Loucy (cell line): ENCODE measurements around the gene PDE2A.

ENCODE experiments used
- CTCF ChIP-seq: fragments of 200-600 bp; sonication (generic); conservative IDR thresholded peaks from 2 replicates; pipeline ENCODE4 v1.5.1; 2014; ENCODE audit warnings: mild to moderate bottlenecking, antibody characterized with exemption, low read length
- EZH2phosphoT487 ChIP-seq: fragments of 200-600 bp; IDR thresholded peaks from 2 replicates; pipeline ENCODE4 v1.6.1; 2018; ENCODE audit warnings: antibody characterized with exemption, mild to moderate bottlenecking, moderate library complexity, borderline replicate concordance

DNA sequence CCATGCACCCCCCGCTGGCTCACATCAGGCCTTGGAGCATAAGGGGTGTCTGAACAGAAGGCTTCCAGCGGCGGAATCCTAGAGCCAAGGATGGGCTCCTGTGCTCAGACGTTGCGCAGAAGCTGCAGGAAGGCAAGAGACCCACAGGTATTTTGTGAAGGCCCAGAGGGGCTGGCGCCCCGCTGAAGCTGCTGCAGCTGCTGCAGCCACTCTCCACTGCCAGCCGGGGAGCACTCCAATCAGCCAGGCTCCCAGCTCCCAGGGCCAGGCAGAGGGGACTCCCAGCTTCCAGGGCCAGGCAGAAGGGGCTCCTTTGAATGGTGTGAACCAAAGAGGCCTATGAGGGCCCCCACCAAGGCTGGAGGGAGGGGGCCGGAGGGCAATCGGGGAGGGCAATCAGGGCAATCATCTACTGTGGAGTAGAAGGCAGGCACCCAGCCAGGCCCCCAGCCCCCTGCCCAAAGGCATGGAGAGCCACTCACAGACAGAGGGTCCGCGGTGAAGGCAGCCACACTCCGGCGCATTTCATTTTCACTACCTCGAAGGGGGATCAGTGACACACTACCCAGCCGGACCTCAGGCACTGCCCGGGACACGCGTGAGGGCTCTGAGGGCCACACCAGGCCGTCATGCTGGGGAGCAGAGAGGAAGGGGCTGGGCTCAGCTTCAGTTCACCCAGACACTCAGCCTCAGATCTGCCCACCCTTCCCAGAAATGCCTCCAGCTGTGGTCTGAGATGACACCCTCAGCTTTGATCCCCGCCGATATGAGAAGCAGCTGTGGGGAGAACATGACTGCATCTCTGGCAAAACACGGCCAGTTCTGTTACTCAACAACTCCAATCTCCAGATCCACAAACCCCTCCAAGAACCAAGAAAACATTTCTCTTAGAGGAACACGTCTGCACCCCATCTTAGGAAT, 11.6 kb upstream of the PDE2A start:
- TF ChIP-seq CTCF (no peak), EZH2phosphoT487 (no peak)
